BLaER1 treated with 17β-estradiol and CSF1 and Interleukin-3, amounts not matched to agents 10 nM and 100 nM (cell line): ENCODE results near the gene LHX2.

ENCODE experiments used
- H3K27ac ChIP-seq, 11 experiments: shearing (Covaris generic); formaldehyde crosslinking; 2 replicates each; pipeline ENCODE4 v1.8.1; 2022
- H3K27me3 ChIP-seq, 11 experiments: shearing (Covaris generic); formaldehyde crosslinking; 2 replicates each; pipeline ENCODE4 v1.8.1; 2022
- H3K36me3 ChIP-seq, 11 experiments: shearing (Covaris generic); formaldehyde crosslinking; 2 replicates each; pipeline ENCODE4 v1.8.1; 2022
- H3K4me1 ChIP-seq, 10 experiments: shearing (Covaris generic); formaldehyde crosslinking; 2 replicates each; pipeline ENCODE4 v1.8.1; 2022
- H3K4me2 ChIP-seq, 11 experiments: shearing (Covaris generic); formaldehyde crosslinking; 2 replicates each; pipeline ENCODE4 v1.8.1; 2022
- H3K4me3 ChIP-seq, 10 experiments: shearing (Covaris generic); formaldehyde crosslinking; 2 replicates each; pipeline ENCODE4 v1.8.1; 2022
- H3K9ac ChIP-seq, 11 experiments: shearing (Covaris generic); formaldehyde crosslinking; 2 replicates each; pipeline ENCODE4 v1.8.1; 2022
- H3K9me3 ChIP-seq, 11 experiments: shearing (Covaris generic); formaldehyde crosslinking; replicated peaks in 1 of 11; 2 replicates each; pipeline ENCODE4 v1.8.1; 2022
- H4K20me1 ChIP-seq, 11 experiments: shearing (Covaris generic); formaldehyde crosslinking; 2 replicates each; pipeline ENCODE4 v1.8.1; 2022
- Cebpa-rat ChIP-seq, 11 experiments: shearing (Covaris generic); IDR thresholded peaks; 2 replicates each; pipeline ENCODE4 v1.8.1; 2022

Gene LHX2

DNA sequence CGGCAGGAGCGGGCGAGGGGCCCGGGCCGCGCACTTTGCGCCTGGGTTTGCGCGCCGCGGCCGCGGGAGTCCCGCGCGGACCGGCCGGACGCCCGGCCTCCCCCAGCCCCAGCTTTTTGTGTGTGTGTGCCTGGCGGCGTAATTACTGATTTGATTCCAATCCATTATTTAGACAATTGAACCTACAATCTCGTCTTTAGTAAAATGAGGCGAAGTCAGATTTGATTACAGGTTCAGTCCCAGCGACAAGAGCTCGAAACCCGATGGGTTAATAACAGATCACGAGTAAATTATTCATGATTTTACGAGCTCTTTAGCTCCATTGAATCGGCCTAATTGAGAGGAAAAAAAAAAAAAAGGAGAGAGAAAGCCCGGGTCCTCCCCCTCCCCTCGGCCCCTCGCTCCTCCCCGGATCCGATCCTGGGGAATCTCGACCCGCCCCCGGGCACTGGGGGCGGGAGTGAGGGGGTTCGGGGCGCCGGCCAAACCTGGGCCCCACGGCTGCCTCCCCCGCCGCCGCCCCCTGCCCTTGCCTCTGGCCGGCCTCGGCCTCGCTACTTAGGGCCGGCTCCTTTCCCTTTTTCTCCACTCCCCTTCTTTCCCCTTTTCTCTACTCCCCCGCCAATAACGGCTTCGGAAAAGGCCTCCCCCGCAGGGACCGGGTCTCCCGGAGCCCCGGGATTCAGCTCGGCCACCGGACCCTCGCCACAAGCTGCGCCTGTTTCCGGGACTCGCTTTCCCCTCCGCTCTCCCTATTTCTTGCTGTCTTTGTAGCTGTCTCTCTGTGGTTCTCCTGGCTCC lies 6.6 kb downstream of the LHX2 start:
- peak overlapping the region in 7 of 10 experiments; percentile 12 to 55 (median 37); a peak in 10 of 20 replicates for H3K4me3 ChIP-seq
- H3K27ac ChIP-seq = no peak overlapping the region
- peaks cover 8 to 40% (median 16%) of the 10 kb centered on the region in 10 experiments; a peak in 17 of 20 replicates for H3K4me1 ChIP-seq
- H3K4me2 ChIP-seq = peak overlapping the region; percentile 32 to 87 (median 53); a peak in 21 of 22 replicates
- peaks cover 0 to 13% (median 8%) of the 10 kb centered on the region in 11 experiments; a peak in 8 of 22 replicates for H3K9me3 ChIP-seq
- H3K36me3 ChIP-seq = no peaks in the 10 kb centered on the region
- H4K20me1 ChIP-seq = peaks cover 36 to 95% (median 90%) of the 10 kb centered on the region in 11 experiments; a peak in 21 of 22 replicates
- peaks cover 100% of the 10 kb centered on the region in 11 experiments for H3K27me3 ChIP-seq
- H3K9ac ChIP-seq = peak overlapping the region in 3 of 11 experiments; percentile 10 to 26 (median 15); a peak in 2 of 22 replicates
- TF ChIP-seq Cebpa-rat (IDR thresholded peaks at IDR 0.05) = no peak

DNA sequence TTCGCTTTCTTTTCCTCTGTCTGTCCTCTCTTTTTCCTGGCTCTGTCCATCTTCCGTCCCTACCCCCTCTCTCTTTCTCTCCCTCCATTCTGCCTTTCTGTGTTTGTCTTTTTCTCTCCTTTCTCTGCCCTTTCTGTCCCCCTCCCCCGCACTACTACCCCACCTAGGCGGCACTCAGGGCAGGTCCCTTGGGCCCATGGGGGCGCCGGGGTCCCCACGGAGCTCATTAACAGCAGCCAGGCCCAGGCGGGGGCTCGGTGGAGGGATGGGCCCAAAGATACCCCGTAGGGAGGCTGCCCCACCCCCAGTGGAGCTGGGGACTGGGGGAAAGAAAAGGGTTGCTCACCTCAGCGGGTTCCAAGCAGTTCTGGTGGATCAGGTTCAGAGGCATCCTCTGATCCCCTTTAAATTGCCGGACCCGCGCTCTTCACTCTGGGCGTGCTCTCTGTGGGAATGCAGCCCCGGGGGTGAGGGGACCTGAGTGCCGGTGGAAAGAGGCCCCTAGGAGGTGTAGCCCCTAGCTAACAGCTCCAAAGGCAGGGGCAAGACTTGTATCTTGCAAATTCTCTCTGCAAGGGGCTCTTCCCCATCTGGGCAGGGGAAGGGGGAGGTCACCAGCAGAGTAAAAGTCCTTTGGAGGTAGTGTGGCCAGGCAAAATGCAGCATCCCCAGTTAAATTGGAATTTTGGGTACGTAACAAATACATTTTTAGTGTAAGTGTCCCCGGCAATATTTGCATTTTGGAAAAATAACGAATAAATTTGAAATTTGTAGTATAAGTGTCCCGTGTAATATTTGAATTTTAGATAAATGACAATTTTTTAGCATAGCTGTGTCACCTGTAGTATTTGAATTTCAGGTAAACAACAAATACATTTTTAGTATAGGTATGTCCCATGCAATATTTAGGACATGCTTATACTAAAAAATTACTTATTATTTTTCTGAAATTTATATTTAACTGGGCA lies 7.4 kb downstream of the LHX2 start:
- no peaks in the 10 kb centered on the region for H3K36me3 ChIP-seq
- H3K9ac ChIP-seq = no peak overlapping the region
- TF ChIP-seq Cebpa-rat (IDR thresholded peaks at IDR 0.05) = no peak
- peaks cover 29 to 92% (median 88%) of the 10 kb centered on the region in 11 experiments; a peak in 21 of 22 replicates for H4K20me1 ChIP-seq
- peaks cover 100% of the 10 kb centered on the region in 11 experiments for H3K27me3 ChIP-seq
- H3K27ac ChIP-seq = no peak overlapping the region
- H3K9me3 ChIP-seq = peaks cover 0 to 10% (median 8%) of the 10 kb centered on the region in 11 experiments; a peak in 7 of 22 replicates
- peak overlapping the region in 4 of 10 experiments; percentile 30 to 42 (median 38); a peak in 5 of 20 replicates for H3K4me3 ChIP-seq
- peak overlapping the region in 7 of 11 experiments; percentile 37 to 87 (median 56); a peak in 13 of 22 replicates for H3K4me2 ChIP-seq
- H3K4me1 ChIP-seq = peaks cover 8 to 40% (median 16%) of the 10 kb centered on the region in 10 experiments; a peak in 17 of 20 replicates

DNA sequence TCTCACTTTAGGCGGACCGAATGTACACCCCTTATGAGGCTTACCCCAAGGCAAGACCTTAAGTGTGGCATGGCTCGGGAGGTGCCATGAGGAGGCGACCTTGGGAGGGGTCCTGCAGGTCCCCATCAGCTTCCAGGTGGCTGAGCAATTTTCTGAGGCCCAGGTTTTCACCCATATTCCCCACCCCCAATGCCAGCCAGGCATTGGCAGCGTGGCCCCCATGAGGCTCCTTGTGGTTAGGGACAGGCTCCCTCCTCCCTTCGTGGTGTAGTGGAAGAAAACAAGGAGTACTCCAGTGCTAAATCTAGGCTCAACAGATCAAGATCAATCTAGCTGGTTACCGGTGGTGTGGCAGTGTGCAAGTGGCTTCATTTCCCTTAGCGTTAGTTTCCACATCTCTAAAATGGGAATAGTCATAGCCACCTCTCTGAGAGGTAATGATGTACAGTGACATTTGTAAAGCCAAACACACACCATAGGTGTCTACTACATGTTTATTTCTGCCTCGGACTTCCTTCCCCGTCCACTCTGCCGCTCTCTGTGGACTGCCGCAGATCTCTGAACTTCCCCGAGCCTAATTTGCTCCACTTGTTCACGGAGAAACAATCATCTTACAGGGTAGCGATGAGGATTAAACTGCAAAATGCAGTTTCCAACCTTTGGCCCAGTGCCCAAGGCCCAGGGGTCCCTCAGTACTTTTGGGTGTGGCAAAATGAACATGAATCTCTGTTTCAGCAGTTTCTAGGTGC lies 8.4 kb downstream of the LHX2 start:
- Histone ChIP-seq H3K9me3 (peaks cover 0 to 8% (median 6%) of the 10 kb centered on the region in 11 experiments; a peak in 7 of 22 replicates), H3K27me3 (peaks cover 100% of the 10 kb centered on the region in 11 experiments), H3K4me2 (peak overlapping the region in 1 of 11 experiments; percentile 26; a peak in 1 of 22 replicates), H3K4me1 (peaks cover 8 to 40% (median 16%) of the 10 kb centered on the region in 10 experiments; a peak in 17 of 20 replicates), H3K4me3 (no peak overlapping the region), H4K20me1 (peaks cover 29 to 90% (median 79%) of the 10 kb centered on the region in 11 experiments; a peak in 21 of 22 replicates), H3K9ac (no peak overlapping the region), H3K27ac (no peak overlapping the region), H3K36me3 (no peaks in the 10 kb centered on the region)
- TF ChIP-seq Cebpa-rat (IDR thresholded peaks at IDR 0.05) = no peak

DNA sequence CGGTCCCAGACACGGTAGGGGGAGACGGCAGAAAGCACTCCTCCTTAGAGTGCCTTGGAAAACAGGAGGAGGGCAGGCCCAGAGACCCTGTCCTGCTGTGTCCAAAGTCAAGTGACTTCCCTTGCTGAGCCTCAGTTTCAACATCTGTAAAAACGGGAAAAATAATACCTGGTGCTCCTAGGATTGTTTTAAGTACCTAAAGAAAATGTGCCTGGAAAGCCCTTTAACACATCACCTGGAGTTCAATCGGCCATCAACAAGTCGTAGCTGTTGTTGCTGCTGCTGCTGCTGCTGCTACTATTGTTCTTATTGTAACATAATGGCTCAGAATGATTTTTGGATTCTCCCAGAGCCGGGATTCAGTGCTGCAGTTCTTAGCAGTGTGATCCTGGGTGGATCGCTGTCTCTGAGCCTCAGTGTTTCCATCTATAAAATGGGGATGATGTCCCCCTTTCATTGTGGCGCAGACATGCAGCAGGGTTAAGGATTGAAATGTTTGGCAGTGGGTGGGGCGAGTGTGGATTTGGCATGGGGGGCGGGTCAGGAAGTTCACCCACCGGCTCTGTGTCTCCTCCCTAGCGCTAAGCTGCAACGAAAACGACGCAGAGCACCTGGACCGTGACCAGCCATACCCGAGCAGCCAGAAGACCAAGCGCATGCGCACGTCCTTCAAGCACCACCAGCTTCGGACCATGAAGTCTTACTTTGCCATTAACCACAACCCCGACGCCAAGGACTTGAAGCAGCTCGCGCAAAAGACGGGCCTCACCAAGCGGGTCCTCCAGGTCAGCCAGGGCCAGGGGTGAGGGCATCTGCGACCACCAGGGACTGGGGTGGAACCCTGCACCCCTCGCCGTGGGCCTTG lies 9.2 kb downstream of the LHX2 start:
- Histone ChIP-seq H3K9ac (no peak overlapping the region), H3K36me3 (no peaks in the 10 kb centered on the region), H3K4me2 (peak overlapping the region in 3 of 11 experiments; percentile 7 to 26 (median 10); a peak in 2 of 22 replicates), H3K27ac (no peak overlapping the region), H3K4me3 (no peak overlapping the region; a peak in 1 of 20 replicates), H4K20me1 (peaks cover 29 to 82% (median 71%) of the 10 kb centered on the region in 11 experiments; a peak in 21 of 22 replicates), H3K9me3 (no peaks in the 10 kb centered on the region), H3K4me1 (peaks cover 8 to 38% (median 16%) of the 10 kb centered on the region in 10 experiments; a peak in 17 of 20 replicates), H3K27me3 (peaks cover 93 to 100% (median 98%) of the 10 kb centered on the region in 11 experiments)
- no peak for TF ChIP-seq Cebpa-rat (IDR thresholded peaks at IDR 0.05)

DNA sequence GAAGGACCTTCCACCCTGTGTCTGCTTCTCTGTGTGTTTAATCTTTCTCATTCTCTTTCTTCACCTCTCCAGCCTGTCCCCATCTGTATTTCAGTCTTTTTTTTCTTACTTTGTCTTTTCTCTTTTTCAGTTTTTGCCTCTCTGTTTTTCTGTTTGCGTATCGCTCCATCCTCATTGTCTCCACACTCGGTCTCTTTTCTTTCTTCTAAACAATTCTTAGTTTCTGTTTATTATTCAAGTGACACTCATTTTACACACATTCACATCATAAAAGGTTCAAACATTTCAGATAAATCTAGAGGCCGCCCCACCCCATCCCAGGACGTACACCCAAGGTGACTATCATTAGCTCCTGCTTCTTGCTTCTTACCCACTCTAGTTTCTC lies 9.8 kb downstream of the LHX2 start:
- Histone ChIP-seq H3K4me3 (no peak overlapping the region; a peak in 1 of 20 replicates), H3K9ac (no peak overlapping the region), H3K4me2 (peak overlapping the region in 2 of 11 experiments; percentile 10 to 23; a peak in 1 of 22 replicates)

DNA sequence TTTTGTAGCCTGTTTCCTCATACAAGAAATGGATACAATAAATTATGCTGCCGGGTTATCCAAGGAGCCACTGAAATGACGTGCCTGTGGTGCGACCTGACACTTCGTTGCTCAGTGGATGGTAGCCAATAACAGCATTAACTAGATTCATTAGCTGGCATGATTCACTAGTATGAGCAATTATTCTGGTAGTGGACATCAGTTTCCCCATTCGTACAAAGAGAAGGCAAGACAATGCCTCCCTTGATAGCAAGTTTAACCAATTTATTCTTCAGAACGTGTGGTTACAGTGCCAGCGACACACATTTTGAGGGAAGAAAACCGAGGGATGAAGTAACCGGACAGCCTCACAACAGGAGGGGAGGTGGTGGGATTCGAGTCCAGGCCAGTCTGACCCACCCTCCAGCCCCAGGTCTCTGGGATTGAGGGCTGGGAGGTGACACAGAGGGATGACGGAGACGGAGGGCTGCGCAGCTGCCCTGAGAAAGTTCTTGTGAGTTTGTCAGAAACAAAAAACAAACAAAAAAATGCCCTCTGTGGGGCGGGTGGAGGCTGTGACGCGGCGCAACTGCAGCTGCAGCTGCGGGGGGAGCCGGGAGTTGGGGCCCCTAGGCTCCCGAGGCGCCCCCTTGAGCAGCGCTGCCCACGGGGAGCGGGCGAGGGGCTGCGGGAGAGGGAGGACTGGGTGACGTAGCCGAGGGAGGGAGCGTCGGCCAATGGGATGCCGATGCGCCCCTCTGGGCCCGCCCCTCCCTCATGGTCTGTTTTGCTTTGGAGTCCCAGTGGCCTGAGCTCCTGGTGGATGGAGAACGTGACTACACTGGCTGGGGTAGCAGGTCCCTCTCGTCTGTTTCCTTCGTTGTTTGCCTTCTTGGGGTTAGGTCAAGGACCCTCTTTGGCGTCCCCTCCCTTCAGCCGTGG lies 10.9 kb downstream of the LHX2 start:
- peaks cover 19 to 66% (median 56%) of the 10 kb centered on the region in 11 experiments; a peak in 21 of 22 replicates for H4K20me1 ChIP-seq
- H3K4me2 ChIP-seq = no peak overlapping the region
- H3K36me3 ChIP-seq = no peaks in the 10 kb centered on the region
- H3K27me3 ChIP-seq = peaks cover 76 to 98% (median 85%) of the 10 kb centered on the region in 11 experiments
- H3K9me3 ChIP-seq = no peaks in the 10 kb centered on the region
- H3K4me3 ChIP-seq = no peak overlapping the region
- no peak overlapping the region for H3K9ac ChIP-seq
- no peak overlapping the region for H3K27ac ChIP-seq
- peaks cover 5 to 25% (median 13%) of the 10 kb centered on the region in 10 experiments; a peak in 17 of 20 replicates for H3K4me1 ChIP-seq
- TF ChIP-seq Cebpa-rat (IDR thresholded peaks at IDR 0.05) = no peak

More for the DNA sequence above, 9.8 kb downstream of the LHX2 start:
- Histone ChIP-seq H3K27me3 (peaks cover 87 to 100% (median 93%) of the 10 kb centered on the region in 11 experiments), H3K36me3 (no peaks in the 10 kb centered on the region), H3K4me1 (peaks cover 8 to 36% (median 16%) of the 10 kb centered on the region in 10 experiments; a peak in 17 of 20 replicates), H3K27ac (no peak overlapping the region), H4K20me1 (peaks cover 29 to 77% (median 67%) of the 10 kb centered on the region in 11 experiments; a peak in 21 of 22 replicates), H3K9me3 (no peaks in the 10 kb centered on the region)
- no peak for TF ChIP-seq Cebpa-rat (IDR thresholded peaks at IDR 0.05)
